AG04449 (cell line): Measurements from ENCODE around the gene CASP1.
A peak's percentile ranks its signal among the peaks of the same experiment; 100 is the strongest.
"Not testable (repeated sequence)": the region's sequence is repeated elsewhere in the genome, so short reads cannot be mapped to it uniquely, and the experiment has no call there.

ENCODE experiments used
- CTCF ChIA-PET: fragments of 350-600 bp; formaldehyde crosslinking; extraction: SDS; loops from one replicate; lab custom pipeline; 2021; ENCODE audit warnings: antibody characterized with exemption; lab: Yijun Ruan, JAX
- POLR2A ChIA-PET: fragments of 400-600, 350-600 bp; formaldehyde crosslinking; extraction: SDS; loops from one replicate; lab custom pipeline; 2020; ENCODE audit warnings: antibody characterized with exemption, inconsistent platforms; lab: Yijun Ruan, JAX
- DNase-seq: peaks from one replicate; pipeline ENCODE4 v3.0.0-alpha.2; 2010; ENCODE audit warnings: low read depth, low spot score
- H3K4me3 ChIP-seq: 2 replicates; pipeline ENCODE4 v1.5.1; 2011; ENCODE audit warnings: low read depth, mild to moderate bottlenecking, control low read depth, low read length
- TF ChIP-seq, protein P1 (sequence below): IDR thresholded peaks from one replicate; pipeline ENCODE4 v1.5.1; 2011; ENCODE audit warnings: mild to moderate bottlenecking, moderate library complexity, low read length, control low read depth, inconsistent platforms; ENCODE audit not compliant: insufficient read depth; ENCODE audit errors: missing control alignments

CASP1 gene

DNA sequence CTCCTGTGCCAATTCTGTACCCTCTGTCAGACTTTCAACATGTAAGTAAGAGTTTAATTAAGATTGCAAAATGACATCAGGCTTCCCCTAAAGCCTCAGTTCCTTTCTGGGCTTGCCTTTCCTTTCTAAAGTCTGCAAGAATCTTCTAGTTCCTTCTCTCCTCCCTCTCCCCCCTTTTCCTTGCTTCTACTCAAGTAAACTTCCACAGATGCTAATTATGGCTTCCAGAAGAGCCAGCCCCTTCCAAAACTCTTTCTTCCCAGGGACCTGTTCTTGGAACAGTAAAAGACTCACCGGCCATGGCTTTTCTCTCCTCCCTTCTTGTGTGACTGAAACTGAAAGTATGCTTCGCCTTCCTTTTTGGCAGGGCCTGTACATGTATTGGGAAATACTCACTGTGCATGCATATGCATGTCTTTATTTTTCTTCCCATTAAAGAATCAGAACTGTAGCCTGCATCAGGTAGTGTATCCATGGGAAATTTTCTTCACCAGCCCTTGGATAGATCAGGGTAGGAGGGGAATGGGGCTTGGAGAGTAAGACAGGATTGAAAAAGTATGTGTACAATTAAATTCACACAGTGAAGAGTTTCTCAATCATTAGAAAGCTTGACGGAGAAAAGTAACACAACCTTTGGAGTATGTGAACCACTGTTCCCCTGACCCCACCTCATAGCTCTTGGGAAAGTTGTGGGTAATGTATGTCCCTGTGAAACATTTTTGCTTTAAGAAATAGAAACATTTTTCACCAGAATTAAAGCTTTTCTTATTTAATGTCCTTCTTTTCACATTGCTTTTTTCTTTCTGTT is at the start of gene CASP1:
Gene CASP1 (minus strand): TSS at position 332 of the 808 bp plus-strand sequence. CDS start 31 bp downstream, at position 301.
- peak; percentile 45 for DNase-seq
- POLR2A ChIA-PET = no interaction called here
- peak within 1 kb of the TSS; percentile 47 for H3K4me3 ChIP-seq
- CTCF ChIA-PET = no interaction called here
- TF ChIP-seq, protein P1, sequence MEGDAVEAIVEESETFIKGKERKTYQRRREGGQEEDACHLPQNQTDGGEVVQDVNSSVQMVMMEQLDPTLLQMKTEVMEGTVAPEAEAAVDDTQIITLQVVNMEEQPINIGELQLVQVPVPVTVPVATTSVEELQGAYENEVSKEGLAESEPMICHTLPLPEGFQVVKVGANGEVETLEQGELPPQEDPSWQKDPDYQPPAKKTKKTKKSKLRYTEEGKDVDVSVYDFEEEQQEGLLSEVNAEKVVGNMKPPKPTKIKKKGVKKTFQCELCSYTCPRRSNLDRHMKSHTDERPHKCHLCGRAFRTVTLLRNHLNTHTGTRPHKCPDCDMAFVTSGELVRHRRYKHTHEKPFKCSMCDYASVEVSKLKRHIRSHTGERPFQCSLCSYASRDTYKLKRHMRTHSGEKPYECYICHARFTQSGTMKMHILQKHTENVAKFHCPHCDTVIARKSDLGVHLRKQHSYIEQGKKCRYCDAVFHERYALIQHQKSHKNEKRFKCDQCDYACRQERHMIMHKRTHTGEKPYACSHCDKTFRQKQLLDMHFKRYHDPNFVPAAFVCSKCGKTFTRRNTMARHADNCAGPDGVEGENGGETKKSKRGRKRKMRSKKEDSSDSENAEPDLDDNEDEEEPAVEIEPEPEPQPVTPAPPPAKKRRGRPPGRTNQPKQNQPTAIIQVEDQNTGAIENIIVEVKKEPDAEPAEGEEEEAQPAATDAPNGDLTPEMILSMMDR = no peak

DNA sequence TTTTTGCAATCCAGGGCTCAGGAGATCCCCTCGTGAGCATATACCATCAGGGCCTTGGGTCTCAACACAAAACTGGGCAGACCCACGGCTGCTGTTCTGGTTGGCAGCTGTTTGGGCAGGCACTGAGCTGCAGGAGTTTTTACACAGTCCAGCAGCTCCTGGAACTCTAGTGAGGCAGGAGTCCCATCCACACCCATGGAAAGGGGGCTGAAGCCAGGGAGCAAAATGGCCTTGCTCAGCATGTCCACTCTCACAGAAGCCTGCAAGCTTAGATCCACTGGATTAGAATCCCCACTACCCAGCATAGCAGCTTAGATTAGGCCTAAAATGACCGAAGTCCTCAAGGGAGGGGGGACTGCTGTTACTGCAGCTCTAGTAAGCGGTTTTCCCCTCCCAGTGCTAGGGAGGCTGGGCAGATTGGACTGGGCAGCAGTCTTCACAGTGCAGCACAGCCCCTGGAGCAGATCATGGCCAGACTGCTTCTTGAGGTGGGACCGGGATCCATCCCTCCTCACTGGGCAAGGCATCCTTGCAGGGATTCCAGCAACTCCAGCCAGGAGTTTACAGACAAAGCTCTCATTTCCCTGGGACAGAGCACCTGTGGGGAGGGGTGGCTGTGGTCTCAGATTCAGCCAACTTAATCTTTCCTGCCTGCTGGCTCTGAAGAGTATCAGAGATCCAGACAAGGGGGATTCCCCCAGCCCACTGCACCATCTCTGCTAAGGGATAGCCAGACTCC is 46.6 kb upstream of the CASP1 start:
- DNase-seq = no peak
- ChIA-PET POLR2A (no interaction called here), CTCF (no interaction called here)
- H3K4me3 ChIP-seq = no peak overlapping the region
- TF ChIP-seq, protein P1 = no peak

DNA sequence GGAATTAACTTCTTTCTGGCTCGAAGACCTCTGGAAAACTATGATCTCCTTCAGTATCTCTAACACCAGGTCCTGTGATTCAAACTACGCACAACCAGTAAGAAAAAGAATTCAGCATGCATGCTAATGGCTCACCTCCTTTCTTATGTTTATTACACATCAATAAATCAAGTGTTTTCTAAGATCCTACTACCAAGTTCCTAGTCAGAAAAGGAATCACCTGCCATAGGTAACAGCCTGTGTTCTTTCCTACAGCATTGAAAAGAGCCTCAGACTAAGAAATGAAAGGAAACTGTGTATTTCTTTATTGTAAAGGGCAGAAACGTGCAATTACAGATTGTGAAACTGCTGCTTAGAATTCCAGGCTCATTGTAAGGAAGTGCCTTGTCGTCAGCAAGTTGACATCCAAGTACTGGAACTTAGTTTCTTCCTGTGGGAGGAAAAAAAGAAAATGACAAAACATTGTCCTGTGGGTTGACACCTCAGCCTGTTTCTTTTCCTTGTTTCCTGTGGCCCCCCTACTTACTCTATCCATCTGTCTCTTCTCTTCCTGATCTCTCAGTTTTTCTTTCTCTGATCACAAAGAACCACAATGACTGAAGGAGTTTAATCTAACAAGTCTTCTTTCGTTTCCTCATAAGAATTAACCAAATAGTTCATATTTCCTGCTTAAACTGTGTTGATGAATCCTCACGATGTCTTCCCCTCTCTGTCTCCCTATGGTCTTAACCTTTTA is 45.4 kb upstream of the CASP1 start:
- DNase-seq, H3K4me3 ChIP-seq, POLR2A ChIA-PET: not testable (repeated sequence)
- CTCF ChIA-PET = interaction anchor here (0.7 kb wide), 1 partner anchor 292 kb away, joined by 3 read pairs; no protein-coding TSS in a partner anchor

DNA sequence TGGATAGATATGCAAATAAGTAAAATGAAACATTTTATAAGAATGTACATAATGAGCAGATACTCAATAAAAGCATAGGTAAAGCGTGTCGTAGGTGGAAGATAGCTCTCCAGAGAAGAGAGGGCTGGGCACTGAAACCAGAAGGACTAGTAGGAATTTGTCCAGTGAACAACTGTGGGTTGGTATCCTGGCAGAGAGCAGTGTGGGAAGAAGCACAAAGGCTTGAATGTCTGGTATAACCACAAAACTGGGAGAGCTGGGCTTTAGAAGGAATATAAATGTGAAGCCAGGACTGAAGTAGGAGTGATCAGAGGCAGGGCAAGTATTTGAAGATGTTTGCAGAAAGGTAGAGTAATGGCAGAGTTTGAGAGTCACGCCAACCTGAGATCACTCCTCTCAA is 43.3 kb upstream of the CASP1 start:
- POLR2A ChIA-PET = no interaction called here
- no peak overlapping the region for H3K4me3 ChIP-seq
- DNase-seq = no peak
- TF ChIP-seq, protein P1 = no peak
- CTCF ChIA-PET = no interaction called here

DNA sequence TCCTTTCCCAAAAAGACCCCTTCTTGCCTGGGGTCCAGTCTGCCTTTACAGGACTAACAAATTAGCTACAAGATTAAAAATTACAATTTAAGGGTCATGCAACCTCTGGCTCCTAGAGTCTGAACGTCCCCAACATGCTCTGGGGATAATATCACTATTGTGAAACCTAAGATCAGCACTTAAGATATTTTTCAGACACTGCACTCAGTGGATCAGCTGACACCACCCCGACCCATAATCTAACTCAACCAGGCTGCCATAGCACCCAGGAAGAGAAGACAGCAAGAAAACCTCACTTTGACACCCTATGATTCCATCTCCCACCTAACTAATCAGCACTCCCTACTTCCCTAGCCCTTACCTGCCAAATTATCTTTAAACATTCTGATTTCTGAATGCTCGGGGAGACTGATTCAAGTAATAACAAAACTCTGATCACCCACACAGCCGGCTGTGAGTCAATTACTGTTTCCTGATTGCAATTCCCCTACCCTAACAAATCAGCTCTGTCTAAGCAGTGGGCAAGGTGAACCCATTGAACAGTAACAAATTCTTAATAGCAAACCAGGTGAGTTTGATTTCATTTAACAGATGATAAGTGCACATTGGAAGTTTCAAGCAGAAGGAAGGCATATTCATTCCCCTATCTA is 42.3 kb upstream of the CASP1 start:
- CTCF ChIA-PET, POLR2A ChIA-PET, H3K4me3 ChIP-seq, DNase-seq: not testable (repeated sequence)

DNA sequence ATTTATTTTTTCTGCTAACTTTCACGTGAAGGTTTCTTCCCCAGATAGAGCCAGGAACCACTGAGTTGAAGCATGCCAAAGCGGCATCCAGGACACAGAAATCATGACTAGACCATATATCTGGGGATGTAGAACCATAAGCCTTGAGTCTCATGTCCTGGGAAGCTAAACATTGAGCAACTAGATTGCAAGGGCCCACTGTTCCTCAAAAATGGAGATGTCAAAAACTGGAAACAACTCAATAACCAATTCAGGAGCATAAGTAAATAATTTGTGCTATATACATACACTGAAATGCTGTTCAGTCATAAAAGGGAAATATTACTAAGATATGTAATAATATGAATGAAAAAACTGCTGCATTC is 39.2 kb upstream of the CASP1 start:
- H3K4me3 ChIP-seq = no peak overlapping the region
- POLR2A ChIA-PET = no interaction called here
- CTCF ChIA-PET = no interaction called here
- TF ChIP-seq, protein P1 = no peak
- no peak for DNase-seq
